RWPE2 (cell line): ENCODE measurements around the gene CCNI.

Source experiments
- ATAC-seq: fragments of 200-7000 bp; cut with Tn5 transposase; 3 replicates; pipeline ENCODE4 v1.9.1; 2021; ENCODE audit warnings: low read depth
- DNase-seq: peaks from one replicate; pipeline ENCODE4 v3.0.0-alpha.2; 2020; ENCODE audit warnings: low spot score
- H3K27ac ChIP-seq: fragments of 450-650 bp; 2 replicates; pipeline ENCODE4 v1.5.1; 2017; ENCODE audit warnings: mild to moderate bottlenecking; ENCODE audit not compliant: poor library complexity, severe bottlenecking
- H3K27me3 ChIP-seq: fragments of 250-450 bp; sonication (Bioruptor Pico); 2 replicates; pipeline ENCODE4 v1.5.1; 2021; ENCODE audit warnings: mild to moderate bottlenecking, moderate library complexity; ENCODE audit not compliant: insufficient read depth, poor library complexity, severe bottlenecking
- H3K36me3 ChIP-seq: fragments of 250-450 bp; sonication (Bioruptor Pico); 2 replicates; pipeline ENCODE4 v1.5.1; 2020; ENCODE audit warnings: low read depth, mild to moderate bottlenecking, moderate library complexity
- H3K4me1 ChIP-seq: fragments of 250-450 bp; sonication (Bioruptor Pico); 2 replicates; pipeline ENCODE4 v1.5.1; 2021; ENCODE audit warnings: mild to moderate bottlenecking, moderate library complexity; ENCODE audit not compliant: insufficient read depth, poor library complexity, severe bottlenecking
- H3K4me3 ChIP-seq: fragments of 250-450 bp; sonication (Bioruptor Pico); 2 replicates; pipeline ENCODE4 v1.5.1; 2021; ENCODE audit warnings: mild to moderate bottlenecking, moderate library complexity; ENCODE audit not compliant: severe bottlenecking
- H3K9me3 ChIP-seq: fragments of 250-450 bp; sonication (Bioruptor Pico); 2 replicates; pipeline ENCODE4 v1.5.1; 2021; ENCODE audit warnings: mild to moderate bottlenecking, moderate library complexity; ENCODE audit not compliant: severe bottlenecking
- CTCF ChIP-seq: fragments of 450-650 bp; IDR thresholded peaks from one replicate; pipeline ENCODE4 v1.5.1; 2017; ENCODE audit warnings: mild to moderate bottlenecking, moderate library complexity; ENCODE audit not compliant: poor library complexity, severe bottlenecking

The CCNI gene

GRCh38 chr4:77015390-77015789 lies 60.4 kb downstream of the CCNI start:
- no peak overlapping the region for H3K27ac ChIP-seq
- peaks cover 3% of the 10 kb centered on the region for H3K4me1 ChIP-seq
- no peak for TF ChIP-seq CTCF
- DNase-seq, result no peak
- no peaks in the 10 kb centered on the region for H3K27me3 ChIP-seq
- peaks cover 24% of the 10 kb centered on the region for H3K36me3 ChIP-seq
- no peak overlapping the region for H3K4me3 ChIP-seq
- ATAC-seq, result no peak
- no peaks in the 10 kb centered on the region for H3K9me3 ChIP-seq

- Histone ChIP-seq H3K27me3 (no peaks in the 10 kb centered on the region), H3K9me3 (no peaks in the 10 kb centered on the region), H3K4me3 (no peak overlapping the region), H3K36me3 (peaks cover 19% of the 10 kb centered on the region), H3K4me1 (peaks cover 8% of the 10 kb centered on the region), H3K27ac (no peak overlapping the region)
- TF ChIP-seq CTCF, result no peak
- DNase-seq (no peak), ATAC-seq (no peak)
These were observed 61.5 kb downstream of the CCNI start for GRCh38 chr4:77014256-77014655.

GRCh38 chr4:77012726-77013125 lies 63.1 kb downstream of the CCNI start:
- DNase-seq (no peak), ATAC-seq (no peak)
- H3K36me3 ChIP-seq, result peaks cover 18% of the 10 kb centered on the region
- no peaks in the 10 kb centered on the region for H3K9me3 ChIP-seq
- no peak for TF ChIP-seq CTCF
- no peak overlapping the region for H3K4me3 ChIP-seq
- H3K4me1 ChIP-seq, result peaks cover 13% of the 10 kb centered on the region
- H3K27ac ChIP-seq, result no peak overlapping the region
- no peaks in the 10 kb centered on the region for H3K27me3 ChIP-seq

- Histone ChIP-seq H3K27ac (no peak overlapping the region), H3K4me1 (peaks cover 20% of the 10 kb centered on the region), H3K4me3 (no peak overlapping the region), H3K9me3 (no peaks in the 10 kb centered on the region), H3K36me3 (peaks cover 14% of the 10 kb centered on the region), H3K27me3 (no peaks in the 10 kb centered on the region)
- DNase-seq (no peak), ATAC-seq (peak; percentile 59; the same call in 1 of the 3 replicates)
- TF ChIP-seq CTCF, result no peak
These were observed 64.9 kb downstream of the CCNI start for GRCh38 chr4:77010841-77011354.

GRCh38 chr4:77009511-77010115 lies 66.2 kb downstream of the CCNI start:
- Histone ChIP-seq H3K36me3 (peaks cover 17% of the 10 kb centered on the region), H3K9me3 (no peaks in the 10 kb centered on the region), H3K4me1 (peaks cover 20% of the 10 kb centered on the region), H3K27ac (no peak overlapping the region), H3K4me3 (no peak overlapping the region), H3K27me3 (no peaks in the 10 kb centered on the region)
- ATAC-seq (no peak), DNase-seq (no peak)
- TF ChIP-seq CTCF, result no peak
